A673 (cell line): ENCODE results near the gene PYGB. TPM values are rescaled to one million over a fixed set of nuclear protein-coding genes. Genes with fewer than 3 reads are reported as not detected.
A peak's percentile ranks its signal among the peaks of the same experiment; 100 is the strongest.

Experiments
- BruUV-seq: library from RNA; stranded (reverse); fragments of 400-500 nt; replicated peaks from 2 replicates; lab custom pipeline; 2021; lab: Mats Ljungman, UMichigan
- CTCF ChIA-PET: fragments of 300-600 bp; sonication (Branson Sonifier 250); formaldehyde crosslinking; loops from one replicate; lab custom pipeline; 2022; ENCODE audit warnings: antibody characterized with exemption; lab: Charles Lee
- POLR2A ChIA-PET: fragments of 300-600 bp; sonication (Branson Sonifier 250); formaldehyde crosslinking; loops from one replicate; lab custom pipeline; 2022; ENCODE audit warnings: antibody characterized with exemption; ENCODE audit not compliant: low non-redundant PET; lab: Charles Lee
- DNase-seq: peaks from one replicate; pipeline ENCODE4 v3.0.0-alpha.2; 2015; ENCODE audit warnings: low spot score
- H3K27ac ChIP-seq: fragments of 200-600 bp; sonication (generic); 2 replicates; pipeline ENCODE4 v1.5.1; 2016; ENCODE audit warnings: mixed run types, low read depth, mild to moderate bottlenecking, mixed read lengths, antibody characterized with exemption, low read length; ENCODE audit not compliant: poor library complexity, severe bottlenecking
- H3K27me3 ChIP-seq: fragments of 200-600 bp; sonication (generic); replicated peaks from 2 replicates; pipeline ENCODE4 v1.6.1; 2017; ENCODE audit warnings: mixed run types, low read depth, mild to moderate bottlenecking, mixed read lengths, antibody characterized with exemption, low read length; ENCODE audit not compliant: insufficient read depth, poor library complexity
- H3K36me3 ChIP-seq: fragments of 200-600 bp; sonication (generic); 2 replicates; pipeline ENCODE4 v1.6.1; 2016; ENCODE audit warnings: mixed run types, mild to moderate bottlenecking, mixed read lengths, antibody characterized with exemption, low read length; ENCODE audit not compliant: insufficient read depth, poor library complexity, severe bottlenecking
- H3K4me1 ChIP-seq: fragments of 200-600 bp; sonication (generic); 2 replicates; pipeline ENCODE4 v1.6.1; 2017; ENCODE audit warnings: mixed run types, mild to moderate bottlenecking, mixed read lengths, antibody characterized with exemption, low read length; ENCODE audit not compliant: insufficient read depth, poor library complexity, severe bottlenecking
- H3K4me3 ChIP-seq: fragments of 200-600 bp; sonication (generic); 2 replicates; pipeline ENCODE4 v1.5.1; 2016; ENCODE audit warnings: low read depth, mixed run types, mild to moderate bottlenecking, mixed read lengths, low read length; ENCODE audit not compliant: poor library complexity, severe bottlenecking
- H3K9me3 ChIP-seq: fragments of 200-600 bp; sonication (generic); 2 replicates; pipeline ENCODE4 v1.6.1; 2016; ENCODE audit warnings: mixed run types, low read depth, mild to moderate bottlenecking, mixed read lengths, antibody characterized with exemption, low read length; ENCODE audit not compliant: poor library complexity, severe bottlenecking
- CTCF ChIP-seq: fragments of 300-800, 200-600 bp; sonication (generic); conservative IDR thresholded peaks from 2 replicates; pipeline ENCODE4 v1.5.1; 2017; ENCODE audit warnings: low read depth, mild to moderate bottlenecking, antibody characterized with exemption, low read length, moderate library complexity, mixed read lengths
- EZH2 ChIP-seq: fragments of 200-600 bp; sonication (generic); IDR thresholded peaks from 2 replicates; pipeline ENCODE4 v1.6.1; 2017; ENCODE audit warnings: borderline replicate concordance, low read depth, mild to moderate bottlenecking, mixed read lengths, antibody characterized with exemption, low read length; ENCODE audit not compliant: poor library complexity, severe bottlenecking
- intact Hi-C: fragments of 100-400 bp; cut with micrococcal nuclease; formaldehyde crosslinking; loops from one replicate; pipeline ENCODE4 v1.10.0; 2022; ENCODE audit not compliant: unreplicated experiment
- total RNA-seq: library from RNA; stranded (reverse); gene quantifications from 2 replicates; pipeline ENCODE4 v1.2.3, GENCODE V29; 2021

Gene PYGB
- total RNA-seq, 1 experiment from 2014 or later: 52.3 TPM

DNA sequence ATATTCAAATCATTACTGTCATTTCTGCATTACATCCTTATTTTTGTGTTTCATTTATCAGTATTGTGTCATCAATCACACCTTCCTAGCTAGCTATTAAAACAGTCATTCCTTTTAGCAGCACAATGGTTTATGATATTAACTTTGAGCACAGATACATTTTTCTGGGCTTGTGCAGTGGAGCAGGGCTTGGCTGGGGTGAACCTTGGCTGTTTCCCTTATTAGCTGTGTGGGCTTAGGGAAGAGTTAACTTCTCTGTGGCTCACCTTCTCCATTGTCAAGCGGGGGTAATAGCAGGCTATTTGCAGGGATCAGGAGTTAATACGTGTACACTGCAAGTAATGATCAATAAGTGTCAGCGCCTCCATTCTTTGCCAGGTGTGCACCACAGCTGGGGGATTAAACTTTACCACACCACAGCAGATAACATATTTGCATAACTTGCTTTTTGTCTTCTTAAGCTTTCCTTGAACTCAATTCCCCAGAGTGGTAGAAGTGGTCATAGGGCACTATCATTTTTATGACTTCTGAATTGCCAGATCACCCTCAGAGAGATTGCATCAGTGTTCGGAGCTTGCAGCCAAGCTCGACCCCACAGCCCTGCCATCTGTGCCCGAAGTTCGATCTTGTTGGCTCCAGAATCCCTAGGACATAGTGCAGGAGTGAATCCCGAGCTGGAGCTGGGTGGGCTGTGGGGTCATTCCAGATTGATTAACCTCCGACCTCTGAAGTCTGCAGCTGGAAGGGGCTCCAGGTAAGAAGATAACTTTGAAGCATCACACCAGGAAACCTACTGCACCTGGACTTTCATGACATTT, 1.5 kb upstream of the PYGB start:
- H3K36me3 ChIP-seq: no peaks in the 10 kb centered on the region
- intact Hi-C loops: loop anchor here (5.0 kb wide), 1 partner anchor 169 kb away; no protein-coding TSS in a partner anchor
- ChIA-PET CTCF (interaction anchor here (1.2 kb wide), 1 partner anchor 23 kb away, joined by 3 read pairs; no protein-coding TSS in a partner anchor), POLR2A (interaction anchor here (0.5 kb wide), 1 partner anchor 15 kb away, joined by 4 read pairs; no protein-coding TSS in a partner anchor)
- no peaks in the 10 kb centered on the region for H3K27me3 ChIP-seq
- no TSS peak for BruUV-seq
- H3K27ac ChIP-seq: no peak overlapping the region
- peaks cover 9% of the 10 kb centered on the region for H3K4me1 ChIP-seq
- no peak overlapping the region for H3K4me3 ChIP-seq
- DNase-seq: no peak
- TF ChIP-seq EZH2: no peak
- no peak for TF ChIP-seq CTCF
- H3K9me3 ChIP-seq: no peaks in the 10 kb centered on the region

DNA sequence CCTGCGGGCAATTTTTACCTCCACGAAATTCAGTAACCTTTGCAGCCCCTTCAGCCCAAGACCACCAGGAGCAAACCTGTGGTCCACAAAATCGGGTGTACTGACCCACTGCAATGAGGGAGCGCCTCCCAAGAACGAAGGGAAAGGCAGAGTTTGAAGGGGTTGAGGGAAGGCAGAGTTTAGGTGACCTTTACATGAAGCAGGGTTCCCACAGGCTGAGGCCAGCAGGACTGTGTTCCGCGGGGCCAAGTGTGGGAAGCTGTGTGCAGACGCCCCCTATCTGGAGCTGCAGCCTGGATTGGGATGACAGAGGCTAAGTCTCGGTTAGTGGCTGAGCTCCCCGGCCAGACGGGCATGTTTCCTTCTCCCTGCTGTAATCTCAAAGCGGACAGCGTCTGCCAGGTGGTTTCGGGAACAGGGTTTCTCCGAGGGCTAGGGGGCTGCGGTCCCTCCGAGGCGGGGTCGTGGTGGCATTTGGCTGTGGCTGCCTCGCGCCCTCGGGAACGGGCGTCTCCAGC, 826 bp upstream of the PYGB start:
- no peaks in the 10 kb centered on the region for H3K27me3 ChIP-seq
- H3K36me3 ChIP-seq: no peaks in the 10 kb centered on the region
- CTCF ChIA-PET: interaction anchor here (1.2 kb wide), 1 partner anchor 24 kb away, joined by 3 read pairs; no protein-coding TSS in a partner anchor
- TF ChIP-seq CTCF (peak; percentile 68), EZH2 (no peak)
- peak; percentile 60 for DNase-seq
- POLR2A ChIA-PET: interaction anchor here (0.6 kb wide), 1 partner anchor 1889 kb away, joined by 4 read pairs; no protein-coding TSS in a partner anchor
- H3K4me1 ChIP-seq: peaks cover 9% of the 10 kb centered on the region
- no peak overlapping the region for H3K27ac ChIP-seq
- H3K4me3 ChIP-seq: peak overlapping the region; percentile 94
- no TSS peak for BruUV-seq
- intact Hi-C loops: loop anchor here (5.0 kb wide), 1 partner anchor 170 kb away; no protein-coding TSS in a partner anchor
- H3K9me3 ChIP-seq: no peaks in the 10 kb centered on the region

DNA sequence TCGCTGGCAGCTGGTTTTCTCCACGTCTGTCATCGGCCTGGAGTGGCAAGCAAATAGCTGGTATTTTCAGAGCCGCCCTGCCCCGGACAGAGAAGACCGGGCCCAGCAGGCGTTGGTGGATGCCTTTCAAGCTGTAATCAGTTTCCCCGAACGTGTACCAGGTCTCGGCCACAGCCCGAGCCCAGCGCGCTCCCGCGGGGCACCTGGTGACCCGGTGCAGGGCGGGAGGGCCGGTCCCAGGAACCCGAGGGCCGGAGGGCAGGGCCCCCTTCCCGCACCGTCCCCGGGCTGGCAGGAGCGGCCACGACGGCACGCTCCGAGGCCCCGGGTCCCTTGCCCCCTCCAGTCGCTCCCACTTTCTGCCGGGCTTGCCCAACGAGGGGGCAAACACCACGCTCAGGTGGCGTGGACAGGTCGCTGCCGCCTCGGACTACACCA, 348 bp upstream of the PYGB start:
- intact Hi-C loops: loop anchor here (5.0 kb wide), 1 partner anchor 170 kb away; no protein-coding TSS in a partner anchor

More for the DNA sequence above, 348 bp upstream of the PYGB start:
- H3K4me3 ChIP-seq: peak overlapping the region; percentile 94
- H3K4me1 ChIP-seq: peaks cover 9% of the 10 kb centered on the region
- CTCF ChIA-PET: interaction anchor here (1.2 kb wide), 1 partner anchor 24 kb away, joined by 3 read pairs; no protein-coding TSS in a partner anchor
- H3K27me3 ChIP-seq: no peaks in the 10 kb centered on the region
- POLR2A ChIA-PET: interaction anchor here (0.6 kb wide), 1 partner anchor 1890 kb away, joined by 4 read pairs; no protein-coding TSS in a partner anchor
- H3K9me3 ChIP-seq: no peaks in the 10 kb centered on the region
- no peak overlapping the region for H3K27ac ChIP-seq
- BruUV-seq: no TSS peak
- TF ChIP-seq CTCF (no peak), EZH2 (no peak)
- no peaks in the 10 kb centered on the region for H3K36me3 ChIP-seq
- peak; percentile 27 for DNase-seq
